Small intestine (tissue), 7 donors: ENCODE data around the gene DENND2C. TPM values are rescaled to one million over a fixed set of nuclear protein-coding genes. Genes with fewer than 3 reads are reported as not detected.

Source experiments
- DNase-seq, 2 donors: peaks; one replicate each; pipeline versions ENCODE4 v3.0.0 to v3.0.0-alpha.2; 2013
- FAIRE-seq: peaks from 2 replicates; lab custom pipeline; 2012; peaks lifted over from hg19 to GRCh38; lab: Jason Lieb, UNC
- H3K27ac ChIP-seq, 3 donors: one replicate each; pipeline ENCODE4 v1.5.1; 2013; ENCODE audit warnings: low read length in 2 of 3, mild to moderate bottlenecking in 2 of 3, control low read depth in 1 of 3, inconsistent platforms in 1 of 3, low read depth in 1 of 3, moderate library complexity in 1 of 3
- H3K27me3 ChIP-seq, 3 donors: one replicate each; pipeline ENCODE4 v1.6.1; 2013; ENCODE audit warnings: low read length in 3 of 3, inconsistent platforms in 1 of 3; ENCODE audit not compliant: control insufficient read depth in 3 of 3, insufficient read depth in 3 of 3
- H3K36me3 ChIP-seq, 3 donors: one replicate each; pipeline ENCODE4 v1.6.1; 2013; ENCODE audit warnings: low read length in 3 of 3, inconsistent platforms in 1 of 3, low read depth in 1 of 3, mild to moderate bottlenecking in 1 of 3, moderate library complexity in 1 of 3; ENCODE audit not compliant: control insufficient read depth in 3 of 3, insufficient read depth in 2 of 3
- H3K4me1 ChIP-seq, 3 donors: one replicate each; pipeline ENCODE4 v1.6.1; 2013; ENCODE audit warnings: low read length in 2 of 3, inconsistent platforms in 1 of 3, low read depth in 1 of 3, mild to moderate bottlenecking in 1 of 3, moderate library complexity in 1 of 3; ENCODE audit not compliant: control insufficient read depth in 3 of 3, insufficient read depth in 2 of 3
- H3K4me3 ChIP-seq, 3 donors: one replicate each; pipeline ENCODE4 v1.5.1; 2013; ENCODE audit warnings: low read length in 3 of 3, control low read depth in 1 of 3, inconsistent platforms in 1 of 3, low read depth in 1 of 3, mild to moderate bottlenecking in 1 of 3, moderate library complexity in 1 of 3
- H3K9me3 ChIP-seq, 2 donors: one replicate each; pipeline ENCODE4 v1.6.1; 2013; ENCODE audit warnings: low read depth in 1 of 2, low read length in 1 of 2; ENCODE audit not compliant: control insufficient read depth in 2 of 2, insufficient read depth in 1 of 2
- WGBS, 3 donors: extraction: QIAGEN DNeasy Blood & Tissue Kit; methylation state at CpG; one replicate each; pipeline ENCODE4 v1.1.7; 2013; 5-methylcytosine and 5-hydroxymethylcytosine counted together
- polyA plus RNA-seq, 4 donors: library from polyadenylated mRNA; stranded (reverse) in 3 of 4; unstranded in 1 of 4; fragments of 200-250 nt in 3 of 4; fragments of 120-200 nt in 1 of 4; gene quantifications; one replicate each; pipeline versions ENCODE4 v1.2.1 to v1.2.3, GENCODE V29; 2013
- donor health status: healthy with polysubstance abuse.
- donor health status: control.
- donor health status: control.
- donor health status: Bipolar disorder and iron deficiency.
- donor health status: healthy.

Gene DENND2C
- polyA plus RNA-seq, 4 donors = 0.27 to 0.61 (median 0.54) TPM; not detected in 1

- no peak for FAIRE-seq
- H3K36me3 ChIP-seq = no peaks in the 10 kb centered on the region
Measured at GRCh38 chr1:114559356-114559755, 110.5 kb downstream of the DENND2C start.

GRCh38 chr1:114558544-114558943 lies 111.3 kb downstream of the DENND2C start:
- H3K27me3 ChIP-seq = no peaks in the 10 kb centered on the region
- no peaks in the 10 kb centered on the region for H3K36me3 ChIP-seq
- WGBS, 3 donors = 92 to 96% (median 94%) methylated on average over 1 of the region's 1 CpG
- peak in 1 of 2 donors; percentile 14 for DNase-seq
- H3K9me3 ChIP-seq = no peaks in the 10 kb centered on the region
- no peak overlapping the region for H3K27ac ChIP-seq
- no peak overlapping the region for H3K4me3 ChIP-seq
- FAIRE-seq = no peak
- no peaks in the 10 kb centered on the region for H3K4me1 ChIP-seq

More at GRCh38 chr1:114559356-114559755, 110.5 kb downstream of the DENND2C start:
- Histone ChIP-seq H3K27me3 (no peaks in the 10 kb centered on the region), H3K4me1 (no peaks in the 10 kb centered on the region), H3K4me3 (no peak overlapping the region), H3K27ac (no peak overlapping the region), H3K9me3 (no peaks in the 10 kb centered on the region)
- WGBS, 3 donors = 84 to 92% (median 86%) methylated on average over 3 of the region's 3 CpGs
- DNase-seq = no peak

DNA sequence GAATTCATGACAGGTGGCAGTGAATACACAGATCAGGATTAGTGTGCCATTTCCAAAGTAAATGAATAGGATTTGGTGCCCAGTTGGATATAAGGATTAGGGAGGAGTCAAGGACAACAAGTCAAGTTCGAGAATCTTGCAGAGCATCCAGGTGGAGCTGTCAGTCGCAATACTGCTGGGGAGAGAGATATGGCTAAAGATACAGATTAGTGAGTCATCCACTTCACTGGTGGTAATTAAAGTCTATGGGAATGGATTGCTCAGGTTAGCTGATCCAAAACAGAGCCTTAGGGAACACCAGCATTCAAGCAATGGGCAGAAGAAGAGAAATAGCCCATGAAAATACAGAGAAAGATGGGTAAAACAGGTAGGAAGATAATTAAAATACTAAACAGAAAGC lies 115.3 kb downstream of the DENND2C start:
- WGBS, 3 donors = 23 to 70% (median 42%) methylated on average over 2 of the region's 2 CpGs
- Histone ChIP-seq H3K27ac (no peak overlapping the region), H3K4me3 (no peak overlapping the region), H3K27me3 (no peaks in the 10 kb centered on the region), H3K36me3 (no peaks in the 10 kb centered on the region), H3K9me3 (no peaks in the 10 kb centered on the region), H3K4me1 (no peaks in the 10 kb centered on the region)
- DNase-seq (peak in 1 of 2 donors; percentile 3), FAIRE-seq (no peak)

GRCh38 chr1:114552106-114552639 lies 117.7 kb downstream of the DENND2C start:
- no peak overlapping the region for H3K27ac ChIP-seq
- no peaks in the 10 kb centered on the region for H3K36me3 ChIP-seq
- DNase-seq (no peak), FAIRE-seq (no peak)
- no peaks in the 10 kb centered on the region for H3K4me1 ChIP-seq
- H3K4me3 ChIP-seq = no peak overlapping the region
- 92 to 95% (median 94%) methylated on average over 7 of the region's 7 CpGs for WGBS, 3 donors
- H3K27me3 ChIP-seq = no peaks in the 10 kb centered on the region
- no peaks in the 10 kb centered on the region for H3K9me3 ChIP-seq

- Histone ChIP-seq H3K27me3 (no peaks in the 10 kb centered on the region), H3K27ac (no peak overlapping the region), H3K4me3 (no peak overlapping the region), H3K9me3 (no peaks in the 10 kb centered on the region), H3K36me3 (no peaks in the 10 kb centered on the region), H3K4me1 (no peaks in the 10 kb centered on the region)
- DNase-seq (no peak), FAIRE-seq (no peak)
- WGBS, 3 donors = 86 to 96% (median 91%) methylated on average over 4 of the region's 4 CpGs
Measured at GRCh38 chr1:114551400-114551799, 118.4 kb downstream of the DENND2C start.

DNA sequence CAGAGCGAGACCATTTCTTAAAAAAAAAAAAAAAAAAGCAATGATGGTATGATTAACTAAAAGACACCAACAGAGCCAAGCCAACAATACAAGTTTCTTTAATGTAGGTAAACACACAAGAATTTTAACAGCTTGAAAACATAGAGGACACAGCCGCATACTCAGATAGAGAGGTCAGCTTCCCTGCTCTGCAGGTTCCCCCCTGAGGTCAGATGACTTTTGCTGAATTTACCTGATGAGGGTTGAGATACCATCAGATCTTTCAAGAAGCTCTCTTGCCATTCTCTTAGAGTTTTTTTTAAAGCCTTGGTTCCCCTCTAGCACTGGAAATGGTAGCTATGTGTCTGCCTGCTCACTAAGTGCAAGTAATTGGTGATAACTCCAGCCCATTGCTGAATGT lies 119.5 kb downstream of the DENND2C start:
- H3K9me3 ChIP-seq = no peaks in the 10 kb centered on the region
- DNase-seq = no peak
- H3K27me3 ChIP-seq = no peaks in the 10 kb centered on the region
- H3K36me3 ChIP-seq = no peaks in the 10 kb centered on the region
- FAIRE-seq = no peak
- H3K4me1 ChIP-seq = no peaks in the 10 kb centered on the region
- H3K27ac ChIP-seq = no peak overlapping the region
- no peak overlapping the region for H3K4me3 ChIP-seq
- WGBS, 3 donors = 96 to 100% (median 97%) methylated on average over 2 of the region's 2 CpGs

GRCh38 chr1:114549137-114549536 lies 120.7 kb downstream of the DENND2C start:
- Histone ChIP-seq H3K9me3 (no peaks in the 10 kb centered on the region), H3K4me3 (no peak overlapping the region), H3K4me1 (no peaks in the 10 kb centered on the region), H3K36me3 (no peaks in the 10 kb centered on the region), H3K27me3 (no peaks in the 10 kb centered on the region), H3K27ac (no peak overlapping the region)
- DNase-seq (peak; percentile 4 to 10), FAIRE-seq (no peak)
- WGBS, 3 donors = 40 to 62% (median 44%) methylated on average over 4 of the region's 4 CpGs

DNA sequence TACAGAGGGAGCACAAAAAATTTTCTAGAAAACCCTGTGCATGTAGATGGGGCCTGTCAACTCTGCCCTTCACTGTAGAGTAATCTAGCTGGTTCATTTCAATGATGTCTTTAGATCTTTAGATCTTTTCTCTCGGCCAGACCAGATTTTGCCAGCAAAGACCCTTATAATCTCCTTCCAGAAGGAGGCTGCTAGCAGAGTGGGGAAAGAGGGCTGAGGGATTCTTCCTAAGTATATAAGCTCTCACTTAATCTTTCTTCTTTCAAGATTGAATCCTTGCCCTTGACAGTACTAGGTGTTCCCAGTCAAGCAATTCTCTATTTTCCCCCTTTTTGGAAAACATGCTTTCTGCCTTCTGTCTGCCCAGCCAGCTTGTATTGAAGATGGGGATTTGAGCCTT lies 122.8 kb downstream of the DENND2C start:
- no peaks in the 10 kb centered on the region for H3K4me1 ChIP-seq
- WGBS, 3 donors = 83 to 90% (median 89%) methylated on average over 1 of the region's 1 CpG
- FAIRE-seq (no peak), DNase-seq (no peak)
- no peaks in the 10 kb centered on the region for H3K36me3 ChIP-seq
- no peaks in the 10 kb centered on the region for H3K27me3 ChIP-seq
- no peaks in the 10 kb centered on the region for H3K9me3 ChIP-seq
- H3K27ac ChIP-seq = no peak overlapping the region
- H3K4me3 ChIP-seq = no peak overlapping the region

GRCh38 chr1:114545796-114546195 lies 124.1 kb downstream of the DENND2C start:
- DNase-seq = no peak
- no peaks in the 10 kb centered on the region for H3K4me1 ChIP-seq
- H3K9me3 ChIP-seq = no peaks in the 10 kb centered on the region
- FAIRE-seq = no peak
- H3K27me3 ChIP-seq = no peaks in the 10 kb centered on the region
- H3K27ac ChIP-seq = no peak overlapping the region
- H3K4me3 ChIP-seq = no peak overlapping the region
- WGBS, 3 donors = 73 to 83% (median 83%) methylated on average over 2 of the region's 2 CpGs
- no peaks in the 10 kb centered on the region for H3K36me3 ChIP-seq
